HepG2 (cell line): Measurements from ENCODE around the gene LINGO3. TPM values are rescaled to one million over a fixed set of nuclear protein-coding genes. Genes with fewer than 3 reads are reported as not detected.

Experiments
- ATF1 ChIP-seq: IDR thresholded peaks from 2 replicates; pipeline ENCODE4 v1.6.1; 2016; ENCODE audit warnings: mild to moderate bottlenecking, control low read depth
- CHD2 ChIP-seq: IDR thresholded peaks from 2 replicates; pipeline ENCODE4 v1.6.1; 2011; ENCODE audit warnings: low read depth, low read length, improper control_type of control experiment
- FOXP4 ChIP-seq: sonication (generic); formaldehyde crosslinking; IDR thresholded peaks from 2 replicates; pipeline ENCODE4 v1.4.0; 2020; ENCODE audit warnings: missing genetic modification reagents
- KLF16 ChIP-seq, 2 experiments: sonication (generic) in 1 of 2; formaldehyde crosslinking in 1 of 2; IDR thresholded peaks; 2 replicates each; pipeline versions ENCODE4 v1.6.1 to v1.8.0; 2016 to 2023; ENCODE audit warnings: missing genetic modification reagents in 2 of 2, missing compliant biosample characterization in 1 of 2
- NFE2L2 ChIP-seq: fragments of 150-350 bp; IDR thresholded peaks from 2 replicates; pipeline ENCODE4 v1.6.1; 2014; ENCODE audit warnings: low read length
- PPARG ChIP-seq: conservative IDR thresholded peaks from 2 replicates; pipeline ENCODE4 v1.6.1; 2016; ENCODE audit warnings: missing biosample characterization, missing genetic modification reagents
- RORA ChIP-seq: sonication (generic); formaldehyde crosslinking; IDR thresholded peaks from 2 replicates; pipeline ENCODE4 v1.5.0; 2020; ENCODE audit warnings: mild to moderate bottlenecking, missing genetic modification reagents, moderate library complexity
- SOX13 ChIP-seq, 3 experiments: fragments of 450-650 bp in 1 of 3; sonication (generic) in 1 of 3; formaldehyde crosslinking in 1 of 3; IDR thresholded peaks in 2 of 3; conservative IDR thresholded peaks in 1 of 3; 2 replicates each; pipeline versions ENCODE4 v1.5.0 to v1.6.1; 2016 to 2020; ENCODE audit warnings: antibody characterized with exemption in 1 of 3, mild to moderate bottlenecking in 1 of 3, missing compliant biosample characterization in 1 of 3, missing genetic modification reagents in 1 of 3, moderate library complexity in 1 of 3
- SOX5 ChIP-seq: IDR thresholded peaks from 2 replicates; pipeline ENCODE4 v1.6.1; 2016; ENCODE audit warnings: borderline replicate concordance
- SRSF9 ChIP-seq: fragments of 200-400 bp; formaldehyde crosslinking; IDR thresholded peaks from 2 replicates; pipeline ENCODE4 v1.6.1; 2018; ENCODE audit warnings: borderline replicate concordance, mild to moderate bottlenecking, low read depth, low read length; ENCODE audit not compliant: insufficient read depth, poor library complexity, severe bottlenecking
- ZFP91 ChIP-seq: sonication (generic); formaldehyde crosslinking; IDR thresholded peaks from 2 replicates; pipeline ENCODE4 v1.9.0; 2022; ENCODE audit warnings: missing genetic modification reagents, mild to moderate bottlenecking, borderline replicate concordance
- ZMAT5 ChIP-seq: sonication (generic); formaldehyde crosslinking; IDR thresholded peaks from 2 replicates; pipeline ENCODE4 v1.5.0; 2020; ENCODE audit warnings: mild to moderate bottlenecking, low read depth, missing genetic modification reagents, borderline replicate concordance
- ZNF121 ChIP-seq: sonication (generic); formaldehyde crosslinking; IDR thresholded peaks from 2 replicates; pipeline ENCODE4 v1.5.0; 2020; ENCODE audit warnings: mild to moderate bottlenecking, missing genetic modification reagents
- ZNF138 ChIP-seq: sonication (generic); formaldehyde crosslinking; IDR thresholded peaks from 2 replicates; pipeline ENCODE4 v1.5.0; 2020; ENCODE audit warnings: mild to moderate bottlenecking, low read depth, missing genetic modification reagents
- ZNF251 ChIP-seq: sonication (generic); formaldehyde crosslinking; IDR thresholded peaks from 2 replicates; pipeline ENCODE4 v1.9.0; 2021; ENCODE audit warnings: mild to moderate bottlenecking, missing genetic modification reagents
- ZNF3 ChIP-seq: IDR thresholded peaks from 2 replicates; pipeline ENCODE4 v1.7.0; 2017; ENCODE audit warnings: inconsistent platforms
- ZNF687 ChIP-seq: sonication (generic); formaldehyde crosslinking; IDR thresholded peaks from 2 replicates; pipeline ENCODE4 v1.5.1; 2020; ENCODE audit warnings: mild to moderate bottlenecking, missing genetic modification reagents, moderate library complexity
- ZNF788 ChIP-seq: sonication (generic); formaldehyde crosslinking; IDR thresholded peaks from 2 replicates; pipeline ENCODE4 v1.5.0; 2020; ENCODE audit warnings: mild to moderate bottlenecking, missing genetic modification reagents, borderline replicate concordance
- polyA plus RNA-seq, 8 experiments: library from polyadenylated mRNA; depleted of rRNA in 3 of 8; stranded (reverse) in 7 of 8; unstranded in 1 of 8; fragments of >200 nt; fragmentation: Illumina TruSeq in 4 of 8; extraction: Trizol in 4 of 8; gene quantifications; 2 replicates each; pipeline versions ENCODE4 v1.2.1 to v1.2.3, GENCODE V29; 2011 to 2016; ENCODE audit warnings: low read depth in 4 of 8, missing spikeins in 1 of 8, mixed read lengths in 1 of 8; ENCODE audit not compliant: insufficient read depth in 1 of 8
- total RNA-seq, 5 experiments: library from RNA; depleted of rRNA; stranded (reverse); fragments of >200 nt; fragmentation: Illumina TruSeq; extraction: Trizol; gene quantifications; 2 replicates each; pipeline ENCODE4 v1.2.3, GENCODE V29; 2016; ENCODE audit warnings: low read depth in 1 of 5
- TF ChIP-seq, protein P1 (sequence below): sonication (generic); formaldehyde crosslinking; IDR thresholded peaks from 2 replicates; pipeline ENCODE4 v1.5.1; 2020; ENCODE audit warnings: mild to moderate bottlenecking, moderate library complexity, missing genetic modification reagents

LINGO3 gene
- total and polyA plus RNA-seq, 2 of the 13 experiments (the other 11 are each of a cell fraction or from before 2014, with no cell fraction given), result not detected

DNA sequence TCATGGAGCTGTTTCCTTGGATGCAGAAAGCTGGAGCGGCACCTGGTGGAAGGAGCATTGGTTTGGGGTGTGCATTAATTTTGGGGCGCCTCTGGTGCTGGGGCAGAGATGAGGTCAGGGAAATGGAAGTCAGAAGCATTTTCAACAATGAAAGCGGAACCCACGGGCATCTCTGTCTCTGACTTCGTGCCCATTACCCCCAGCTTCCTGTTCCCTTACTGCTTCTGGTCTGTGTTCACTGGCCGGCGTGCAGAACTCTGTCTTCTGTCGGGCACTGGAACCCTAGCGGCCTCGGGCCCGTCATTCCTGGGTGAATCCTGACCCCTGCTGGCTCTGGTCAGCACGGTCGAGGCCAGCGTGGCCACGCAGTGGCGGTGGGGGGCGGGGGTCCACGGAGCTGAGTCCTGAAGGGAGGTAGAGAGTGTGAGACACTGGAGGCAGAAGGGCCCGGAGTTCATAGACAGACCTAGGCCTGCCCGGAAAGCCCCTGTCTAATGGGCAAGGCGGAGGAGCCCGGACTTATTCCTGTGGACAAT lies 7.9 kb upstream of the LINGO3 start (continued):
- TF ChIP-seq ZNF687 (peak; percentile 82), SRSF9 (no peak), SOX5 (no peak), ZNF3 (CRISPR knock-in tag) (no peak), ATF1 (CRISPR knock-in tag) (no peak), PPARG (CRISPR knock-in tag) (0 out of 2 replicates have a peak, but pooled peaks have one; percentile 36), ZMAT5 (no peak), ZFP91 (CRISPR knock-in tag) (peak; percentile 65; the same call in 1 of the 2 replicates), SOX13 (IDR thresholded peaks at IDR 0.05) (no peak), SOX13 (CRISPR knock-in tag; conservative IDR thresholded peaks at IDR 0.05 in 1 of 2, IDR thresholded peaks at IDR 0.05 in 1 of 2) (0 out of 4 replicates have a peak, but pooled peaks of 1 of the 2 experiments have one; percentile 24), NFE2L2 (no peak), FOXP4 (CRISPR knock-in tag) (no peak), ZNF788 (no peak), ZNF121 (CRISPR knock-in tag) (no peak; the same call in 1 of the 2 replicates), ZNF251 (CRISPR knock-in tag) (no peak), ZNF138 (no peak), CHD2 (no peak; the same call in 1 of the 2 replicates), RORA (CRISPR knock-in tag) (no peak), KLF16 (CRISPR knock-in tag; IDR thresholded peaks at IDR 0.05) (peak in 1 of 2 experiments; percentile 86; a peak in 2 of 4 replicates)
- TF ChIP-seq, protein P1, sequence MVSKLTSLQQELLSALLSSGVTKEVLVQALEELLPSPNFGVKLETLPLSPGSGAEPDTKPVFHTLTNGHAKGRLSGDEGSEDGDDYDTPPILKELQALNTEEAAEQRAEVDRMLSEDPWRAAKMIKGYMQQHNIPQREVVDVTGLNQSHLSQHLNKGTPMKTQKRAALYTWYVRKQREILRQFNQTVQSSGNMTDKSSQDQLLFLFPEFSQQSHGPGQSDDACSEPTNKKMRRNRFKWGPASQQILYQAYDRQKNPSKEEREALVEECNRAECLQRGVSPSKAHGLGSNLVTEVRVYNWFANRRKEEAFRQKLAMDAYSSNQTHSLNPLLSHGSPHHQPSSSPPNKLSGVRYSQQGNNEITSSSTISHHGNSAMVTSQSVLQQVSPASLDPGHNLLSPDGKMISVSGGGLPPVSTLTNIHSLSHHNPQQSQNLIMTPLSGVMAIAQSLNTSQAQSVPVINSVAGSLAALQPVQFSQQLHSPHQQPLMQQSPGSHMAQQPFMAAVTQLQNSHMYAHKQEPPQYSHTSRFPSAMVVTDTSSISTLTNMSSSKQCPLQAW (CRISPR knock-in tag), result peak; percentile 69
